OCI-LY3 (cell line): ENCODE results near the gene GATA5.
"Not testable (repeated sequence)": the region's sequence is repeated elsewhere in the genome, so short reads cannot be mapped to it uniquely, and the experiment has no call there.

Source experiments
- H2AFZ ChIP-seq: fragments of 200-600, 300-600 bp; shearing (Covaris generic); 2 replicates; pipeline ENCODE4 v1.6.0; 2014; ENCODE audit warnings: antibody characterized with exemption, low read depth, low read length
- H3K27ac ChIP-seq: fragments of 200-600, 300-600 bp; sonication (generic); 2 replicates; pipeline ENCODE4 v1.5.1; 2014; ENCODE audit warnings: mild to moderate bottlenecking, low read length, moderate library complexity, mixed read lengths
- H3K27me3 ChIP-seq: fragments of 200-600, 300-600 bp; sonication (generic); 2 replicates; pipeline ENCODE4 v1.6.1; 2014; ENCODE audit warnings: low read depth, low read length, mixed read lengths
- H3K36me3 ChIP-seq: fragments of 200-600, 300-600 bp; sonication (generic); replicated peaks from 2 replicates; pipeline ENCODE3; 2014; ENCODE audit warnings: low read depth, low read length, mixed read lengths
- H3K4me1 ChIP-seq: fragments of 300-600, 200-600 bp; sonication (generic); 2 replicates; pipeline ENCODE4 v1.6.1; 2014; ENCODE audit warnings: low read length, mixed read lengths
- H3K4me2 ChIP-seq: fragments of 200-600, 300-600 bp; sonication (generic); 2 replicates; pipeline ENCODE4 v1.6.1; 2014; ENCODE audit warnings: low read length, mixed read lengths
- H3K4me3 ChIP-seq: fragments of 300-600, 200-600 bp; sonication (generic); 2 replicates; pipeline ENCODE4 v1.5.1; 2014; ENCODE audit warnings: antibody characterized with exemption, mild to moderate bottlenecking, low read length, moderate library complexity
- H3K79me2 ChIP-seq: fragments of 300-600, 200-600 bp; shearing (Covaris generic); 2 replicates; pipeline ENCODE4 v1.6.1; 2014; ENCODE audit warnings: mild to moderate bottlenecking, low read length, mixed read lengths
- H3K9ac ChIP-seq: fragments of 300-600, 200-600 bp; shearing (Covaris generic); 2 replicates; pipeline ENCODE4 v1.6.0; 2014; ENCODE audit warnings: mild to moderate bottlenecking, low read length, moderate library complexity
- H3K9me3 ChIP-seq: fragments of 200-600, 300-600 bp; shearing (Covaris generic); 2 replicates; pipeline ENCODE4 v1.6.1; 2014; ENCODE audit warnings: low read length, mixed read lengths; ENCODE audit not compliant: insufficient read depth
- H4K20me1 ChIP-seq: fragments of 200-600, 300-600 bp; sonication (generic); 2 replicates; pipeline ENCODE4 v1.6.1; 2016; ENCODE audit warnings: low read length, mixed read lengths; ENCODE audit not compliant: insufficient read depth
- EZH2phosphoT487 ChIP-seq: fragments of 200-600 bp; shearing (Covaris generic); IDR thresholded peaks from 2 replicates; pipeline ENCODE4 v1.6.1; 2018; ENCODE audit warnings: antibody characterized with exemption, mixed run types, low read depth
- TF ChIP-seq, protein P1 (sequence below): fragments of 200-600, 300-600 bp; sonication (generic); IDR thresholded peaks from 2 replicates; pipeline ENCODE4 v1.5.1; 2014; ENCODE audit warnings: antibody characterized with exemption, low read length, low read depth

Gene GATA5

DNA sequence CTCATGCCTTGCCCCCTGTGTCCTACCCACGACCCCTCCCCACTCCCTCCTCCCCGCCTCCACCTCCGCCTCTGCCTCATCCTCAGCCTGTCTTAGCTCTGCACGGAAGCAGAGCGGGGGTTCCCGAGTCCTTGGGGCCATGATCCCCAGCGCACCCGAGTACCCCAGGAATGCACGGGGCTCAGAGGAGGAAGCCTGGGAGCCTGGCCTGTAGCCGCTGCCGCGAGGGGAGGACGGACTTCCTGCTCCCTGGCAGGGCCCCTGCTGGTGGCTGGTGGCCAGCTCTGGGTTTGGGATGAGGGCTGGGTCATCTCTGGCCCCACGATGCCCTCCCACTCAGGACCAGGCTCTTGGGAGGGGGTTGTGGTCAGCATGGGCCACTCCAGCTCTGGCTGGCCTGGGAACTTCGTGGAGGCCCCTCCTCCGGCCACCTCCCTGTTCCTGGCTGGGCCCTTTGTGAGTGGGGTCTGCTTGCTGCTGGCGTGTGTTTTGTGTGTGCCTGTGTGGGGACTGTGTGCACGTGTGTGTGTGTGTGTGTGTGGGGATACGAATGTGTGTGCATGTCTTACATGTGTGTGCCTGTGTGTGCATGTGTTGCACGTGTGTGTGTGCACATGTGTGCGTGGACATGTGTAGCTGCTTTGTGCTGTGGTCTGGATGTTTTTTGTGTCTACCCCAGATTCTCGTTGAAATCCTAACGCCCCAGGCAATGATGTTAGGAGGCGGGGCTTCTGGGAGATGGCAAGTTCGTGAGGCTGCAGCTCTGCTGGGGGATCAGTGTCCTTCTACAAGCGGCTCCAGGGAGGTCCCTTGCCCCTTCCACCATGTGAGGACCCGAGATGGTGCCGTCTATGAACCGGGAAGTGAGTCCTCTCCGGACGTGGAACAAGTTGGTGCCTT lies 47.1 kb downstream of the GATA5 start:
- Histone ChIP-seq H3K4me2 (no peak overlapping the region), H3K36me3 (no peaks in the 10 kb centered on the region), H3K79me2 (no peaks in the 10 kb centered on the region), H3K27me3 (peaks cover 6% of the 10 kb centered on the region), H3K4me1 (no peaks in the 10 kb centered on the region), H3K4me3 (no peak overlapping the region), H3K9ac (no peak overlapping the region), H2AFZ (no peak overlapping the region), H4K20me1 (no peaks in the 10 kb centered on the region), H3K9me3 (no peaks in the 10 kb centered on the region), H3K27ac (no peak overlapping the region)
- TF ChIP-seq EZH2phosphoT487, result no peak
- TF ChIP-seq, protein P1, sequence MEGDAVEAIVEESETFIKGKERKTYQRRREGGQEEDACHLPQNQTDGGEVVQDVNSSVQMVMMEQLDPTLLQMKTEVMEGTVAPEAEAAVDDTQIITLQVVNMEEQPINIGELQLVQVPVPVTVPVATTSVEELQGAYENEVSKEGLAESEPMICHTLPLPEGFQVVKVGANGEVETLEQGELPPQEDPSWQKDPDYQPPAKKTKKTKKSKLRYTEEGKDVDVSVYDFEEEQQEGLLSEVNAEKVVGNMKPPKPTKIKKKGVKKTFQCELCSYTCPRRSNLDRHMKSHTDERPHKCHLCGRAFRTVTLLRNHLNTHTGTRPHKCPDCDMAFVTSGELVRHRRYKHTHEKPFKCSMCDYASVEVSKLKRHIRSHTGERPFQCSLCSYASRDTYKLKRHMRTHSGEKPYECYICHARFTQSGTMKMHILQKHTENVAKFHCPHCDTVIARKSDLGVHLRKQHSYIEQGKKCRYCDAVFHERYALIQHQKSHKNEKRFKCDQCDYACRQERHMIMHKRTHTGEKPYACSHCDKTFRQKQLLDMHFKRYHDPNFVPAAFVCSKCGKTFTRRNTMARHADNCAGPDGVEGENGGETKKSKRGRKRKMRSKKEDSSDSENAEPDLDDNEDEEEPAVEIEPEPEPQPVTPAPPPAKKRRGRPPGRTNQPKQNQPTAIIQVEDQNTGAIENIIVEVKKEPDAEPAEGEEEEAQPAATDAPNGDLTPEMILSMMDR, result no peak

DNA sequence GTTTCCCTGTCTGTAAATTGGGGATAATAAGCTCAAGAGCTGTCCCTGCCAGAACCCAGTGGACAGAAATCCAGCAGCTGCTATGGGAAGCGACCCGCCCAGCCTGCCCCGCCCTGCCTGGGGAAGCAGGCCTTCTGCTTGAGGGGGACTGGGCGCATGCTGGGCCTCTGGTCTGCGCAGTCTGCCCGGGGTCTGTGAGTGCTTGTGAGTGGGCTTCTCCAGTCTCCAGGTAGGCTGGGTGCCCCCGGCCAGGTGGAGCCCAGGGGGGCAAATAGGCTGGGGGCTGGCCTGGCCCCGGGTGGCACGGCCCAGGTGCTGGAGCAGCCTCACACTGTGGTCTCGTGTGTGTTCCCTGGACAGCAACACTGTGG lies 47.8 kb downstream of the GATA5 start:
- H3K4me2 ChIP-seq, result no peak overlapping the region
- no peaks in the 10 kb centered on the region for H3K9me3 ChIP-seq
- H3K9ac ChIP-seq, result no peak overlapping the region
- H3K27me3 ChIP-seq, result peaks cover 6% of the 10 kb centered on the region
- no peak overlapping the region for H3K27ac ChIP-seq
- H2AFZ ChIP-seq, result no peak overlapping the region
- H3K4me1 ChIP-seq, result no peaks in the 10 kb centered on the region
- H3K4me3 ChIP-seq, result no peak overlapping the region
- H4K20me1 ChIP-seq, result no peaks in the 10 kb centered on the region
- no peaks in the 10 kb centered on the region for H3K36me3 ChIP-seq
- TF ChIP-seq, protein P1, result no peak
- no peak for TF ChIP-seq EZH2phosphoT487
- no peaks in the 10 kb centered on the region for H3K79me2 ChIP-seq

DNA sequence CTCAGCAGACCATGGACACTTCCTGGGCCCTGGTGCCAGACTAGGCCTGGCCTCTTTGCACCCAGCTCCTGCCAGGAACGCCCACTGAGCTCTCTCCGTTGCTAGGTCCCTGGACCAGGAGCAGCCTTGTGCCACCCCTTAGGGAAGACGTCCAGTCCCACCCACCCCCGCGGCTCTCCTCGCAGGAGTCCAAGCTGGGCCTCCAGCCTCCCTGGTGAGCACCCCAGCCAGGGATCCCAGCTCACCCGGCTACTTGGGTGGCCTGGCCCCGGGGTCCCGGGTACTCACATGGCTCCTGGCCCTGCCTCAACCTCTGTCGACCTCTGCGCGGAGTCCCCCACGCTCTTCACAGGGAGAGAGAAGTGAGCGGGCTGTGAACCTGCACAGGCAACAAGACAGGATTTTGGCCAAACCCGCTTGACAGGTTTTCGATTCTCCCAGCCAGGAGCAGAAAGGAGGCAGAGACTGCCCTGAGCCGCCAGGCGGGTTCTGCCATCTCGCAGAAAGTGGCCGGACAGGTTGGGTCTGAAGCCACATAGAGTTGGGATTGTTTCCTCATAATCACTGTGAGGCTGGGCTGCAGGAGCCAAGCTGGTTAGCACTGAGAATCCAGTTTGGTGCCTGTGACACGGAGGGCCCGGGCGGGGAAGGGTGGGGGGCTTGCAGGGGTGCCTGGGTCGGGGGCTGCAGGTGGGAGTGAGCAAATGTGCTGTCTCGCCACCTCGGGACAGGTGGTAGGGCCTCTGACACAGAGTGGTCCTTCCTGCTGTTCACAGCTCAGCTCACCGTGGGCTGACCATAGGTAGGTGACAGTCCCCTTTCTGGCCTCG lies 48.4 kb downstream of the GATA5 start, which contains the start of gene RBBP8NL:
Gene RBBP8NL (minus strand): TSS at position 368 of the 830 bp plus-strand sequence. CDS start 7,892 bp downstream, outside the sequence.
- TF ChIP-seq, protein P1, result no peak
- no peak for TF ChIP-seq EZH2phosphoT487
- Histone ChIP-seq H4K20me1 (no peaks in the 10 kb centered on the region), H3K36me3 (no peaks in the 10 kb centered on the region), H3K27me3 (peaks cover 6% of the 10 kb centered on the region), H3K9ac (no peak within 1 kb of the TSS), H3K4me3 (no peak within 1 kb of the TSS), H3K4me2 (no peak within 1 kb of the TSS), H3K4me1 (no peaks in the 10 kb centered on the region), H3K79me2 (no peaks in the 10 kb centered on the region), H3K9me3 (no peaks in the 10 kb centered on the region), H3K27ac (no peak within 1 kb of the TSS), H2AFZ (no peak within 1 kb of the TSS)

DNA sequence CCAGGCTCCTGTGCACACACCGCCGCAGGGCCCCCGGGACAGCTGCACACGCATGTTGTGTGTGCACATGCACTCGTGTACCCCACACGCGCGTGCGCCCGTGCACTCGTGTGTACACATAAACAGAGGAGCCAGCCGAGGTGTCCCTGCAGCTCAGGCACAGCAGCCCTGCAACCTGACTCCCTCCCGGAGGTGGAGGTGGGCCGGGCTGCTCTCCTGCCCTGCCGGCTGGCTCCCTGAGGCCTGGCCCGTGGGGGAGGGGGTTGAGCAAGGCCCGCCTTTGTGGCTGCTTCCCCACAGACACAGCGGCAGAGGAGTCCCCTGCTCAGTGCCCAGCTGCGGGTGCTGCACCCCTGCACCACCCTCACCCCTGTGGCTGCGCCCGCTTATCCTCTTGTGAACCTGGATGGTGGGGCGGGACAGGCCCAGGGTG lies 49.1 kb downstream of the GATA5 start:
- peaks cover 6% of the 10 kb centered on the region for H3K27me3 ChIP-seq
- H4K20me1 ChIP-seq, result no peaks in the 10 kb centered on the region
- TF ChIP-seq, protein P1, result no peak

DNA sequence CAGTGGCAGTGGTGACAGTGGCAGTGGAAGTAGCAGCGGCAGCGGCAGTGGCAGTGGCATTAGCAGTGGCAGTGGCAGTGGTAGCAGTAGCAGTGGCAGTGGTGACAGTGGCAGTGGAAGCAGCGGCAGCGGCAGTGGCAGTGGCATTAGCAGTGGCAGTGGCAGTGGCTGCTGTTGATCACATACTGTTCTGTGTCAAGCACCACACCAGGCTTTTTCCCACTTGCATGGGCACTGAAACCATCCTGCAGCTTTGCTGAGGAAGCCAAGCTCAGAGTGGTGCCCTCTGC lies 49.8 kb downstream of the GATA5 start:
- not testable (repeated sequence) for H3K36me3 ChIP-seq, H3K9ac ChIP-seq, H3K79me2 ChIP-seq, H2AFZ ChIP-seq, H3K27me3 ChIP-seq, H3K27ac ChIP-seq, H3K9me3 ChIP-seq, H3K4me2 ChIP-seq, H3K4me1 ChIP-seq, H3K4me3 ChIP-seq, H4K20me1 ChIP-seq

More for the DNA sequence above, 49.1 kb downstream of the GATA5 start:
- Histone ChIP-seq H3K4me2 (no peak overlapping the region), H3K79me2 (no peaks in the 10 kb centered on the region), H3K27ac (no peak overlapping the region), H2AFZ (no peak overlapping the region), H3K4me3 (no peak overlapping the region), H3K4me1 (no peaks in the 10 kb centered on the region), H3K9me3 (no peaks in the 10 kb centered on the region), H3K36me3 (no peaks in the 10 kb centered on the region), H3K9ac (no peak overlapping the region)
